Progenitor cell of endocrine pancreas (in vitro differentiated cells): ENCODE measurements around the gene SYNRG. TPM values are rescaled to one million over a fixed set of nuclear protein-coding genes. Genes with fewer than 3 reads are reported as not detected.

Experiments used
- DNase-seq: peaks from one replicate; pipeline ENCODE4 v3.0.0; 2021; ENCODE audit warnings: low spot score; ENCODE audit not compliant: unreplicated experiment
- H3K27ac Mint-ChIP-seq: 2 replicates; pipeline ENCODE4 v1.8.0; 2021; ENCODE audit warnings: mild to moderate bottlenecking, moderate library complexity, mixed read lengths
- H3K27me3 Mint-ChIP-seq: 2 replicates; pipeline ENCODE4 v1.8.0; 2021; ENCODE audit warnings: mixed read lengths
- H3K36me3 Mint-ChIP-seq: 2 replicates; pipeline ENCODE4 v1.8.0; 2022; ENCODE audit warnings: mixed read lengths; ENCODE audit not compliant: insufficient read depth
- H3K4me1 Mint-ChIP-seq: 2 replicates; pipeline ENCODE4 v1.8.0; 2021; ENCODE audit warnings: low read depth, mixed read lengths
- H3K4me3 Mint-ChIP-seq: 2 replicates; pipeline ENCODE4 v1.8.0; 2021; ENCODE audit warnings: low read depth, mild to moderate bottlenecking, moderate library complexity, mixed read lengths
- H3K9me3 Mint-ChIP-seq: 2 replicates; pipeline ENCODE4 v1.8.0; 2021; ENCODE audit warnings: low read depth, mixed read lengths
- total RNA-seq: library from RNA; stranded (reverse); gene quantifications from 2 replicates; pipeline ENCODE4 v1.2.1, GENCODE V29; 2021
- TF ChIP-seq, protein P1 (sequence below): fragments of 200-600 bp; sonication (generic); IDR thresholded peaks from one replicate; pipeline ENCODE4 v1.5.0; 2021; ENCODE audit warnings: antibody characterized with exemption, mild to moderate bottlenecking; ENCODE audit not compliant: unreplicated experiment

SYNRG gene
- total RNA-seq, 1 donor from 2014 or later, result 73.0 TPM

DNA sequence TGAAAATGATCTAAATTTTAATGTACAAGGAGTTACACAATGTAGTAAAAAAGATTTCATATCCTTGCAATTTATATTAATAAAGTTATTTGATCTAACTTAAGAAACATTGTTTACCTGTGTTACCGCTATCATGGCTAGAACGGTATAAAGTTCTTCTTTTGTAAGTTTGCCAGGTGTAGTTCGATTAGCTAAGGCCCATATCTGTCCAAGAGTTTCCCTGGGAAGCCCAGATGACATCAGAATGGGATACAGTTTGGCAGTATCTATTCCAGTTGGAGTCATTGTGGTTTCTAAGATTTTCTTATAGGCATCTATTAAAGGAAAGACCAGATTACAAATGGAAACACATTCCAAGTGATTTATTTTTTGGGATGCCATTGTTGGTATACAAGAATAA is 37.5 kb downstream of the SYNRG start:
- TF ChIP-seq, protein P1, sequence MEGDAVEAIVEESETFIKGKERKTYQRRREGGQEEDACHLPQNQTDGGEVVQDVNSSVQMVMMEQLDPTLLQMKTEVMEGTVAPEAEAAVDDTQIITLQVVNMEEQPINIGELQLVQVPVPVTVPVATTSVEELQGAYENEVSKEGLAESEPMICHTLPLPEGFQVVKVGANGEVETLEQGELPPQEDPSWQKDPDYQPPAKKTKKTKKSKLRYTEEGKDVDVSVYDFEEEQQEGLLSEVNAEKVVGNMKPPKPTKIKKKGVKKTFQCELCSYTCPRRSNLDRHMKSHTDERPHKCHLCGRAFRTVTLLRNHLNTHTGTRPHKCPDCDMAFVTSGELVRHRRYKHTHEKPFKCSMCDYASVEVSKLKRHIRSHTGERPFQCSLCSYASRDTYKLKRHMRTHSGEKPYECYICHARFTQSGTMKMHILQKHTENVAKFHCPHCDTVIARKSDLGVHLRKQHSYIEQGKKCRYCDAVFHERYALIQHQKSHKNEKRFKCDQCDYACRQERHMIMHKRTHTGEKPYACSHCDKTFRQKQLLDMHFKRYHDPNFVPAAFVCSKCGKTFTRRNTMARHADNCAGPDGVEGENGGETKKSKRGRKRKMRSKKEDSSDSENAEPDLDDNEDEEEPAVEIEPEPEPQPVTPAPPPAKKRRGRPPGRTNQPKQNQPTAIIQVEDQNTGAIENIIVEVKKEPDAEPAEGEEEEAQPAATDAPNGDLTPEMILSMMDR, result no peak
- no peak overlapping the region for H3K4me3 Mint-ChIP-seq
- H3K9me3 Mint-ChIP-seq, result peaks cover 17% of the 10 kb centered on the region
- no peaks in the 10 kb centered on the region for H3K27me3 Mint-ChIP-seq
- no peak overlapping the region for H3K27ac Mint-ChIP-seq
- H3K4me1 Mint-ChIP-seq, result no peaks in the 10 kb centered on the region
- peaks cover 60% of the 10 kb centered on the region for H3K36me3 Mint-ChIP-seq
- no peak for DNase-seq

DNA sequence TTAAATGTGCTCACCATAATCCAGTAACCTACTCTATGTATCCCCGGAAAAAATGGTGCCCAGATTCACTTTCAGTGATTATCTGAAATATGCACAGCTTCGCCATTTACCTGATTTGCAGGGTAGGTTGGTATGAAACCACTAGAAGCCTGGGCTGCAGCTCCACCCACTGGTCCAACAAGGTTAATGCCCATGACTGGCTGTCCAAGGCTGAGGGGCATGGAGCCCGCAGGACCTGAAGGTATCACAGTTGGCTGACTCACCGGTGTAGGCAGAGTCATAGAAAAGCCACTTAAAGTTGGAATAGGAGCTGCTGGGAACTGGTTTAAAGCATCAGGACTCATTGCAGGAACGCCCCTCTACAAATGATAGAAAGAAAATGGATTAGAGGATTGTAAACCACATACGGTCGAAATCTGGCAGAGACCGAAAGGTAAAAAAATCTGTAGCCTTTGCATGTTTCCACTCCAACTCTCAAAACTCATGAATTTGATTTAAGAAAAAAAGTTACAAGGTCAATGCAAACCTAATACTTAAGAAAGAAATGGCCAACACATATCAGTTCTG is 38.6 kb downstream of the SYNRG start:
- Mint-ChIP-seq H3K4me1 (no peaks in the 10 kb centered on the region), H3K27ac (no peak overlapping the region), H3K27me3 (no peaks in the 10 kb centered on the region), H3K9me3 (peaks cover 18% of the 10 kb centered on the region), H3K4me3 (no peak overlapping the region), H3K36me3 (peaks cover 58% of the 10 kb centered on the region)
- DNase-seq, result no peak
- TF ChIP-seq, protein P1, result peak; percentile 49

DNA sequence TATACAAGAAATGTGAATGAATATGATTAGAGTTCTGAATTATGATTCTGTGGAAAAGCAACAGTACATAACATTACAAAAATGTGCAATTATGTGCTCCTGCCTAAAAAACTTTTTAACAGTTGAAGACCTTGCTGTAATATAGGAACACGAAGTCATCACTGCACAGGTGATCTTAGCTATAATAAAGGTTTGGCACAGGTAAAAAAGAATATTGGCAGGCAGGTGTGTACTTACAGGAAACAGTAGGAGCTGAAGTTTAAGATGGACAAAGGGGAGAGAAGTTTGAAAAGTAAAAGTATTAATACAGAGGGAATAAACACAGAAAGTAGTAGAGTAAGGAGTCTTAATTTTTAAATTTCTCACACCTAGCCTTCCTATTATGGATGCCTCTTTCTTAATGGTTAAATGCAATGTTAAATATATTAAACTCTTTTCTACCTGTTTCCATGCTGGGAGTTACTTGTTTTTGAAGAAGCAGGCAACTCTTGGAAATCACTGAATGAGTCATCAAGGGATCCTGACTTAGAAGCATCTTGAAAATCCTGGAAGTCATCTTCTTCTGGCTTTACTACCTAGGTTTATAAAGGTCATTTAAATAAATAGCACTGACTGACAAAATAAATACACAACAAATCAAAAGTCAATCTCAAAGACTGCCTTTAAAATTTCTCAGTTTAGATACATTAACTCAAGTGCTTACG is 40.7 kb downstream of the SYNRG start:
- TF ChIP-seq, protein P1, result no peak
- Mint-ChIP-seq H3K27ac (peak overlapping the region; percentile 71), H3K4me1 (no peaks in the 10 kb centered on the region), H3K27me3 (no peaks in the 10 kb centered on the region), H3K36me3 (peaks cover 54% of the 10 kb centered on the region), H3K9me3 (peaks cover 7% of the 10 kb centered on the region), H3K4me3 (no peak overlapping the region)
- no peak for DNase-seq

DNA sequence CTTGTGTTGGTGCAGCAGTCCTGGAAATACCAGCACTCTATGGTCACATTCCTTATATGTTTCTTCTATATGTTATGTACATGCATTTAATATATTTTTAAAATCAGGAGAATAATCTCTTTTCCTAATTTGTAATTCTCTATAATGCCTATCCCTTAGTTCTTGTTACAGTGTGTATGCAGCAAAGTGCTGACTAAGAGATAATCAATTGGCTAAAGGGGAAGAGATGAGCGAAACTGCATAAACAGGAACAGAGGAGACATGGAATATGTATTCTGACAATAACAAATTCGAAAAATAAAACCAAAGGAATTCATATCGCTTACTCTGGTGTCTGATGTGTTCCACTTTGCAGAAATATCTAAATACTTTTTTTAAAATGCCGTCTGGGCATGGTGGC is 41.7 kb downstream of the SYNRG start:
- Mint-ChIP-seq H3K4me1 (no peaks in the 10 kb centered on the region), H3K36me3 (peaks cover 48% of the 10 kb centered on the region), H3K27me3 (no peaks in the 10 kb centered on the region), H3K27ac (no peak overlapping the region), H3K9me3 (peaks cover 7% of the 10 kb centered on the region), H3K4me3 (no peak overlapping the region)
- no peak for DNase-seq
- TF ChIP-seq, protein P1, result no peak

DNA sequence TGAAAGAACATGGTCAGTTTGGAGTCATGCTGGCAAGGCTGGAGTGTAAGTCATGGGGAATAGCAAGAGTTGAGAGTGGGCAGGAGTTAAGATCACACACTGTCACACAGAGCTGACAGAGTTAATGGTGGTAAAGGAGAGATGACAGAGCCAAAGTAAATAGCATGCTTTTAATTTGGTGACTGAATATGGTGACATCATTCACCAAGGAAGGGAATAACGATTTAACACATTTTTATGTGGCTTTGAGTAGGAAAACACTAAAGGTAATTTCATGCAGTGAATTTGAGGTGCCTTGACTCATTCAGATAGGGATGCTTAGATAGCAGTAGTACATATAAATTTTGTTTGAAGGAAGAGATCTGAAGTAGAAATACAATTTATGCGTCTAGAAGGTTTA is 42.1 kb downstream of the SYNRG start:
- no peak for DNase-seq
- Mint-ChIP-seq H3K27me3 (no peaks in the 10 kb centered on the region), H3K9me3 (peaks cover 7% of the 10 kb centered on the region), H3K27ac (no peak overlapping the region), H3K4me3 (no peak overlapping the region), H3K4me1 (no peaks in the 10 kb centered on the region), H3K36me3 (peaks cover 47% of the 10 kb centered on the region)
- TF ChIP-seq, protein P1, result no peak
